Germinal center (tissue), 1 donor: ENCODE results near the gene TIAM2.
"Not testable (repeated sequence)": the region's sequence is repeated elsewhere in the genome, so short reads cannot be mapped to it uniquely, and the experiment has no call there.

ENCODE experiments used
- DNase-seq: peaks from one replicate; pipeline ENCODE4 v3.0.0; 2012; ENCODE audit warnings: mixed read lengths, low spot score

The TIAM2 gene

DNA sequence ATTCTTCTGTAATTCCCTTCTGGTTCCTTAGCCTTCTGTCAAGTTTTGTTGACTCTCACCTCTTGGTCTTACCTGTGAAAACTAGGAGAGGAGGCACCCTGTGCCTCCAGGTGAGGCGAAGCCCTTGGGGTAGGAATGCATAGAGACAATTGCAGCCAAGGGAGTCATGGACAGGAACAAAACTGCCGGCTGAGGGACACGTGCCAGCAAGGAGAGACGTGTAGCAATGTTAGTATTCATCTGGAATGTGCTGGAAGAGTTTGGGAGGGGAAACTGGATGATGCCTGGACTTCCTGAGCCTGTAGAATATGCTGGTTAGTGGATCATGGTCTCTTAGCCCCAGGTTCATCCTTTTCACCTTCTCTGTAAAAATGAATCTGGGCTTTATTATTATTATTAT, 3.9 kb upstream of the TIAM2 start:
- DNase-seq = no peak

GRCh38 chr6:154993026-154993425, 2.1 kb upstream of the TIAM2 start:
- no peak for DNase-seq

- DNase-seq = no peak
Measured at GRCh38 chr6:154993710-154994109, 1.4 kb upstream of the TIAM2 start.

- no peak for DNase-seq
Measured at GRCh38 chr6:154994836-154995253, 270 bp upstream of the TIAM2 start.

DNA sequence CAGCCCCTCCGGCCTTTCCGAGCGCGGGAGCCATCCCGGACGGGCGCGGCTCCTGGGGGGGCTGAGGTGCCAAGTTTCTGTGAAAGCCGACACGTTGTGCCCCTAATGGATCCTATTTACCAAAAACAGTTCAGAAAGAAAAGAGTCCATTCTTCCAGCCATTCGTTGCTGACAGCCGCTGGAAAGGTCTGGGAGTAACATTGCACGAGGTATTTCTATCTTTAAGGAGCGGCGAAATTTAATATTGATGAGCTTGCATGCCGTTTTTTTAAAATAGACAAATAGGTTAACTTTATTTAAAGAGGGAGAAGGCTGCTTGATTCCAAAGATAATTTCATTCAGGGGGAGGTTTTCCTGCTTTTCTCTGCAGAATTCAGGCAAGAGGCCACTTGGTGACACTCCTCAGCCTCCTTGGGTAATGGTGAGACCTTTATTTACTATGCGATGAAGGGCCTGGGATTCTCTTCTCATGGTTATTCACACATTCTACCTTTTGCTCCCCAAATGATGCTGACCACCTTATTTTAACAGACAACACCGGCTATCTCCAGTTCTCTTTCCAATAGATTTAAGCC, 988 bp downstream of the TIAM2 start:
- no peak for DNase-seq

DNA sequence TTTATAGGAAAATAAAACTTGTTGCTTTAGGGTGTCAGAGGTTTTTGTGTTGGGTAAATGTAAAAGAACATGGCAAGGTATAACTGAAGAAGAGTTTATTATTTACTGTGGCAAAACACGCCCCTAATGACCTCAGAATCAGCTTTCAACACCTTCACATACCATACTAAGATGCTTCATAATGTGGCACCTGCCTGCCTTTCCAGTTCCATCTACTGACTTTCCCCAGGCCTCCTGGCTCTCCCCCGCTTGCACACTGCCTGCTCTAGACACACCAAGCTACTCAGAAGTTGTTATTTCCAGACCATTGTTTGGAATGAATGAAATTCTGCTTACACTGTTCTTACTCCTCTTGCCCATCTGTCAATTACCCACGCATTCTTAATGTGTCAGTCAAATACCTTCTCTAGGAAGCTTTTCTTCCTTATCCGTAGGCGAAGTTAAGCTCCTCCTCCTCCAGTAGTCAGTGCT, 1.8 kb downstream of the TIAM2 start:
- DNase-seq = no peak

DNA sequence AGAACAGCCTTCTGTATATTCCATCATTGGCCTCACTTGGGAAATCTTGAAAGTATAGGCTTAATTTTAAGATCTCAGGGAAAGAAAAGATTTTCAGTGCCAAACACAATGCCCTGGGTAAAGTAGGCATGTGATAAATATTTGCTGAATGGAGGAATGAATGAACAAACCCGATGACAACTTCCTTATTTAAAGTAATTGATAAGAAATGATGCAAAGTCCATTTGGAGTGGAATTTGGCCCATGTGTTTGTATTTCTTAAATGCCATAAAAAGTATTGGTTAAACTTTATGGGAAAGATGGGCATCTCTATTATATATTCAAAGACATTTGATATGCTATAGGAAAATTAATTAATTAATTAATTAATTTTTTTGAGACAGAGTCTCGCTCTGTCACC, 3.7 kb downstream of the TIAM2 start:
- DNase-seq = no peak

DNA sequence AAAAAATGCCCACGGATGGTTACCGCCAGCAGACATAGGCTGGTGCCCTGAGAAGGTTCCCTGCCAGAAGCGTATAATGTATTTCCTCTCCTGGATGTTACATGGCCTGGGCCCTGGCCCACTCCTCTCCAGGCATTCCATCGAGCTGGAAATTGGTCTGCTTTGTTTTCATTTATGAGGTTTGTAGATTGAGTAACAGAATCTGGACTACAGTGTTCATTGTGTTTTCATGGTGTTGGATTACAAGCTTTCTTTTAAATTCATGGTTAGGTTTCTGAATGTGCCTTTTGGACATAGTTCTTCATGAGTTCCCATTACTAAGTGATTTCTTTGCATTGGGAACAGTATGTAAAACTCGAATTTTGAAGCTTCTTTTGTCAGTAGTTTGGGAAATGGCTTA, 6.4 kb downstream of the TIAM2 start:
- DNase-seq = no peak

- DNase-seq = no peak
Measured at GRCh38 chr6:155001934-155002333, 6.8 kb downstream of the TIAM2 start.

GRCh38 chr6:155003476-155003875, 8.4 kb downstream of the TIAM2 start:
- no peak for DNase-seq

DNA sequence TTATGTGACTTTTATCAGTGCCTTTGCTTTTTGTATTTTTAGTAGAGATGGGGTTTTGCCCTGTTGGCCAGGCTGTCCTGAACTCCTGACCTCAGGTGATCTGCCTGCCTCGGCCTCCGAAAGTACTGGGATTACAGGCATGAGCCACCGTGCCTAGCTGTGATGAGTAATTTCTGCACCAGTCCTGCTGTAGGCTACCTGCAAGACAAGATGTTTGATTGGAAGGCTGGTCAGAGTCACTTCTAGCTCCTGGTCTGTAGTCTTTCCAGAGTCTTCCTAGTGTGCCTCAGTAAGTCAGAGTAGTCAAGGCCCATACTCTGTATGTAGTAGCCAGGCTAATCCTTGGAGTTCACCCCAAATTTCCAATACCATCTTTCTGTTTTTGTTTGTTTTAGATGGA, 8.9 kb downstream of the TIAM2 start:
- no peak for DNase-seq

GRCh38 chr6:155004576-155005372, 9.7 kb downstream of the TIAM2 start:
- DNase-seq = no peak

GRCh38 chr6:155008625-155009024, 13.5 kb downstream of the TIAM2 start:
- no peak for DNase-seq

DNA sequence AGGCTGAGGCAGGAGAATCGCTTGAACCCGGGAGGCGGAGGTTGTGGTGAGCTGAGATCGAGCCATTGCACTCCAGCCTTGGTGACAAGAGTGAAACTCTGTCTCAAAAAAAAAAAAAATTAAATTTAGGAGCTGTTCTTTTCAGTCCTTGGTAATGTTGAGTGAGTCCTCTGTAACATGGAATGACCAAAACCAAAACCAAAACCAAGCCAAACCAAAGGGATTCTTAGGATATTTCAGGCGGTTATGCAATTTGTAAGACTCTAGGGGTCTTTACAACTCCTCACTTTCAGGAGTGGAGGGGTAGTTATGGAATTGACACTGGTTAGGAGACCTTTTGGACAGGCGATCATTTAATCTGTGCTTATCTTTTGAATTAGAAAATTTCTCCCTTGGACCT, 15.8 kb downstream of the TIAM2 start:
- DNase-seq = no peak

- DNase-seq = no peak
Measured at GRCh38 chr6:155011809-155012291, 16.7 kb downstream of the TIAM2 start.

DNA sequence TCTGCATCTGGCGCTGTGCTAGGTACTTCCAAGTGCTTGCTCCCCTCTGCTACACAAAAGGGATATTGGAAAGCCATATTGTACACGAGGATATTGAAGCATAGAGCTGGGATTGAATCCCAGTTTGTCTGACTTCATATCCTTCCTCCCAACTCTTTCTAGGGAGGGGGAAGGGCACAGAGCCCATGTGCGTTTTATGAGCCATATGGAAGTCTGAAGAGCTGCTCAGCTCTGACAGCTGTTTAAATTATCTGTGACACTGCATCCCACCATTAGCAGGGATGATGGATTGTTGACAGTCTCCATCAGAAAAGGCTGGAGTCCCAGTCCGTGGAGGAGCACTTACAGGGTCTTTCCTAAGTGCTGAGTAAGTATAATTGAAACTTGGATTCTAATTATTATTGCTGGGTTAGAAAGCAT, 18.4 kb downstream of the TIAM2 start:
- DNase-seq = no peak

GRCh38 chr6:155014137-155014536, 19.0 kb downstream of the TIAM2 start:
- no peak for DNase-seq

DNA sequence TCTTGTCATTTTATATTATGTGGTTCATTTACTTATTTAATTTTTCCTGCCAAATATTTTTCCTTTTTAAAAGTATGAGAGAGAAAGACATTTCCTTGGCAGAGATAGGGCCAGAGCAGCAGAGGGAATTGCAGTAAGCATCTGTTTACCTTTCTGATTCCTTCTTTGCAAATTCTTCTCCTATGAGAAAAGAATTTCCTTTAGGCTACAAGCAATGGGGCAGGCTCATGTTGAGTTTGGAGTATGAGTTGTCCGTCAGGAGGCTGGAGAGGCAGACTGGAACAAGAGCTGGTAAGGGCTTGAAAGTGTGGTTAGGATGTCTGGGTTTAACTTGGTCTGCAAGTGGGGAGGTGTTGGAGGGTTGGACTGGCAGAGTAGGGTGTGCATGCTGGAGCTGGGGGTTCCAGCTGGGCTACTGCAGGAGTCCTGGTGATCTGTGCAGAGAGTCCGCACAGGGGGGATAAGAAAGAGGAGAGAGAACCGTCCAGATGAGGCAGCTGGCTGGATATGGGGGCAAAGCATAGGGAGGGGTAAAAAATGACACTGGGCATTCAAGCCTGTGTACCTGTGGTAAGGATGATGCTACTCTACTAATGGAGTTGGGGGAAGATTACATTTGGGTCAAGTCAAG, 19.7 kb downstream of the TIAM2 start:
- no peak for DNase-seq

GRCh38 chr6:155018415-155018814, 23.3 kb downstream of the TIAM2 start:
- DNase-seq = not testable (repeated sequence)

GRCh38 chr6:155021680-155022079, 26.6 kb downstream of the TIAM2 start:
- DNase-seq = no peak

DNA sequence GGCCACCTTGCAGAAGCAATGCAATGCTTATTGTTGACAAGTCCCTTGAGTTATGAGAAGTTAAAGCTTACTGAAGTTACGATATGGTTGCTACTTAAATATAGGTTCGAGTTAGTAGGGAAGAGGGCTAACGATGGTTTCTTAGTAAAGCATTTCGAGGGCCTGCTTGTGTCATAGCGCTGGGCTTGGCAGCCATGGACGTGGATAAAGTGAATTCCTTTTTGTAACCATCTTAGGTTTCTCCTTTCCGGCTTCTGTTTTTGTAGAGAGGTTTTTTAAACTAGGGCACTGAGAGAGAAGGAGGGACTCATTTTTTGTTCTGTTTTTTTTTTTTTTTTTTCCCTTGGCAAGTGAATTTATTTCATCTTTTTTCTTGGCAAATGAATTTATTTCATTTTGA, 27.6 kb downstream of the TIAM2 start:
- DNase-seq = no peak

- DNase-seq = no peak
Measured at GRCh38 chr6:155023717-155024116, 28.6 kb downstream of the TIAM2 start.

GRCh38 chr6:155024391-155025027, 29.4 kb downstream of the TIAM2 start:
- no peak for DNase-seq
